H1 (cell line): Measurements from ENCODE around the gene SPAST. TPM values are rescaled to one million over a fixed set of nuclear protein-coding genes. Genes with fewer than 3 reads are reported as not detected.

Source experiments
- CBX5 ChIP-seq: fragments of 300-800, 300-1000 bp; sonication (generic); IDR thresholded peaks from 2 replicates; pipeline ENCODE4 v1.7.1; 2016; ENCODE audit warnings: antibody characterized with exemption, low read length, low read depth
- POU5F1 ChIP-seq: IDR thresholded peaks from 2 replicates; pipeline ENCODE4 v1.6.1; 2011; ENCODE audit warnings: low read depth, mild to moderate bottlenecking, low read length, moderate library complexity
- RAD21 ChIP-seq, 2 experiments: IDR thresholded peaks in 1 of 2; conservative IDR thresholded peaks in 1 of 2; 2 replicates each; pipeline ENCODE4 v1.6.1; 2011; ENCODE audit warnings: low read depth in 2 of 2, low read length in 2 of 2, improper control_type of control experiment in 1 of 2, inconsistent platforms in 1 of 2, mild to moderate bottlenecking in 1 of 2, moderate library complexity in 1 of 2
- RFX5 ChIP-seq: IDR thresholded peaks from 2 replicates; pipeline ENCODE4 v1.6.1; 2011; ENCODE audit warnings: low read depth, low read length, improper control_type of control experiment, borderline replicate concordance
- polyA plus RNA-seq, 7 experiments: library from polyadenylated mRNA; depleted of rRNA in 3 of 7; stranded (reverse) in 5 of 7; unstranded in 2 of 7; fragments of >200 nt in 5 of 7; fragments of 200-250 nt in 2 of 7; gene quantifications; 1 replicate in 5 of 7; 2 replicates in 1 of 7; 4 replicates in 1 of 7; pipeline versions ENCODE4 v1.2.1 to v1.2.3, GENCODE V29; 2011 to 2013; ENCODE audit warnings: missing spikeins in 2 of 7, mixed read lengths in 2 of 7
- total RNA-seq: library from RNA; stranded (reverse); fragmentation: NEBNext Ultra II Directional; extraction: Animal tissue kit (Norgen Biotek cat#: 25700); gene quantifications from 2 replicates; pipeline ENCODE4 v1.2.1, GENCODE V29; 2021

SPAST gene
- total and polyA plus RNA-seq, 2 of the 8 experiments (the other 6 are each of a cell fraction or from before 2014, with no cell fraction given), result 4.4 to 36.0 TPM

DNA sequence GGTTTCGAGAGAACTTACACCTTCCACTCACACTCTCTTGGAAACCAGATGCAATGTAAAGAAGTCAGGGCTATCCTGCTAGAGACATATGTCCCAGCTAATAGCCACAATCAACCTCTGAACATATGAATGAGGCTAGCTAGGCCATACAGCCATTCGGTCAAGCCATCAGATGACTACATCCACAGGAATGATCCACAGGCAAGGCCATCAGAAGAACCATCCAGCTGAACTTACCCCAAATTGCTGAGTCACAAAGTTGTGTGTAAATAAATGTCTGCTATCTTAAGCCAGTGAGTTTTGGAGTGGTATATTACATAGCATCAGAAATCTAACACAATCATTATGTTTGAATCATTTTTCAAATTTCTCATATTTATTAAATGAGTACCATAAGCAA lies 5.2 kb upstream of the SPAST start (continued):
- TF ChIP-seq RFX5, result no peak
- no peak for TF ChIP-seq CBX5
- TF ChIP-seq RAD21 (IDR thresholded peaks at IDR 0.05 in 1 of 2, conservative IDR thresholded peaks at IDR 0.05 in 1 of 2; ENCODE audit: low read depth in 2 of 2, low read length in 2 of 2), result no peak
- TF ChIP-seq POU5F1, result no peak
